H7 (cell line): ENCODE measurements around the gene PDGFD. TPM values are rescaled to one million over a fixed set of nuclear protein-coding genes. Genes with fewer than 3 reads are reported as not detected.

Source experiments
- DNase-seq: peaks from one replicate; pipeline ENCODE4 v3.0.0; 2012
- H3K27me3 ChIP-seq: 2 replicates; pipeline ENCODE4 v1.6.0; 2011; ENCODE audit warnings: mild to moderate bottlenecking, low read length; ENCODE audit not compliant: control insufficient read depth, insufficient read depth
- H3K36me3 ChIP-seq: replicated peaks from 2 replicates; pipeline ENCODE4 v1.5.1; 2011; ENCODE audit warnings: low read length; ENCODE audit not compliant: control insufficient read depth, insufficient read depth
- H3K4me3 ChIP-seq: 2 replicates; pipeline ENCODE4 v1.5.1; 2011; ENCODE audit warnings: low read depth, mild to moderate bottlenecking, control low read depth, low read length, moderate library complexity; ENCODE audit not compliant: insufficient read depth
- total RNA-seq: library from RNA; depleted of rRNA; stranded (reverse); fragments of >200 nt; shearing (Covaris generic); gene quantifications from 2 replicates; pipeline ENCODE4 v1.2.3, GENCODE V29; 2014

Gene PDGFD
- total RNA-seq, 1 experiment from 2014 or later = 4.0 TPM

DNA sequence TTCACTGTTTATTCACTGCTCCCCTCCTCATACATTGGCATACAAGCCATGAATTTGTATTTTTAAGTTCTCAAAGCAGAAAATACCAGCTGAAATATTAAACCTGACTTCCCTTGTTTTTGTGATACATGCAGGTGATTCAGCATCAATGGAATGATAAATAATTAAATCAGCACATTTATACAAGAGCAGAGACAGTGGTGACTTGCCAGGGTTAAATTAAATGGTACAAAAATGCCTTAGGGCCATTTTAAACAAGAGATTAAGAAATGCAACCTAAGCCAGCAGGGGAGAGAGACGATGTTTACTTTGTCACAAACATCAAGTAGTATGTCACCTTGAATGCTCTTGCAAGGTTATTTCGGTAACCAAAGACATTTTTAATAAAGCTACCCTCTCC, 223.4 kb downstream of the PDGFD start:
- Histone ChIP-seq H3K27me3 (no peaks in the 10 kb centered on the region), H3K4me3 (no peak overlapping the region), H3K36me3 (no peaks in the 10 kb centered on the region)
- DNase-seq = no peak

DNA sequence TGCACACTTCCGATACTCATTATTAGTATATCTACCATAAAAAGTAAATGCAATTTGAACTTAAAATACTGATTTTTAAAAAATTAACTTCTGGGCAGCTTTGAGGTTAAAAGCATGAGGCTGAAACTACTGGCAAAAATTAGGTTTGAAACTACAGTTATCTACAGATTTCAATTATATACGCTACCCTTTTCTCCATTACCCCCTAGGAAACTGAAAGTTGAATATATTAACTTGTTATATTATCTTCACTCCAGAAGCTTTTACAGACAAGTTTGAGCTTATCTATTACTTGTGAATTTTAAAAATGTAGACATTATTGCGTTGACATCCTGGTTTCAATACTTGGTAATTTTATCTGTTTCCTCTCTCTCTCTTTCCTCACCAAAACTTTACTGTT, 224.3 kb downstream of the PDGFD start:
- Histone ChIP-seq H3K4me3 (no peak overlapping the region), H3K36me3 (no peaks in the 10 kb centered on the region), H3K27me3 (no peaks in the 10 kb centered on the region)
- no peak for DNase-seq

GRCh38 chr11:103936059-103936458, 227.9 kb downstream of the PDGFD start:
- no peak for DNase-seq
- H3K36me3 ChIP-seq = no peaks in the 10 kb centered on the region

DNA sequence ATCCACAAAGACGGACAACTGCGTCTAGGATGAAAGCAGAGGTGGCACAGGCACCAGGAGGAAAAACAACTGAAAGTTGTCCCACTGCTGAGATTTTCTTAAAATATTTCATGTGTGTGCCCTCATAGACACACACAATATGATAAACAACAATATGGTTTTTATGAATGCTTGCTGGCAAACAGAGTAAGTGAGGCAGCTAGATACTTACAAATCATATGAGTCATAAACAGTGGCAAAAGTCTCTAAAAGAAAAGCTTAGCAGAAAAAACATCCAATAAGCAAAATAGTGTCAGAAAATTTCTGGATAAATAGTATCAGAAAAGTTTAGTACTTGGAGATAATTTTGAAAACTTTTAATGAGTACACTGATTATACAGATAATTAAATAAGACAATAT, 228.7 kb downstream of the PDGFD start:
- Histone ChIP-seq H3K36me3 (no peaks in the 10 kb centered on the region), H3K4me3 (no peak overlapping the region), H3K27me3 (no peaks in the 10 kb centered on the region)
- DNase-seq = no peak

More at GRCh38 chr11:103936059-103936458, 227.9 kb downstream of the PDGFD start:
- Histone ChIP-seq H3K27me3 (no peaks in the 10 kb centered on the region), H3K4me3 (no peak overlapping the region)

- Histone ChIP-seq H3K4me3 (no peak overlapping the region), H3K36me3 (no peaks in the 10 kb centered on the region), H3K27me3 (no peaks in the 10 kb centered on the region)
- DNase-seq = no peak
These were observed 234.6 kb downstream of the PDGFD start for GRCh38 chr11:103929170-103929903.

- H3K4me3 ChIP-seq = no peak overlapping the region
These were observed 235.2 kb downstream of the PDGFD start for GRCh38 chr11:103928802-103929161.

GRCh38 chr11:103928040-103928801, 235.7 kb downstream of the PDGFD start:
- Histone ChIP-seq H3K27me3 (no peaks in the 10 kb centered on the region), H3K36me3 (no peaks in the 10 kb centered on the region), H3K4me3 (no peak overlapping the region)
- no peak for DNase-seq

More at GRCh38 chr11:103928802-103929161, 235.2 kb downstream of the PDGFD start:
- Histone ChIP-seq H3K27me3 (no peaks in the 10 kb centered on the region), H3K36me3 (no peaks in the 10 kb centered on the region)
- DNase-seq = no peak

GRCh38 chr11:103927535-103927934, 236.4 kb downstream of the PDGFD start:
- H3K36me3 ChIP-seq = no peaks in the 10 kb centered on the region
- no peak for DNase-seq
- H3K27me3 ChIP-seq = no peaks in the 10 kb centered on the region
- no peak overlapping the region for H3K4me3 ChIP-seq

- H3K36me3 ChIP-seq = no peaks in the 10 kb centered on the region
- no peaks in the 10 kb centered on the region for H3K27me3 ChIP-seq
- H3K4me3 ChIP-seq = no peak overlapping the region
- DNase-seq = no peak
These were observed 237.0 kb downstream of the PDGFD start for GRCh38 chr11:103926990-103927389.

DNA sequence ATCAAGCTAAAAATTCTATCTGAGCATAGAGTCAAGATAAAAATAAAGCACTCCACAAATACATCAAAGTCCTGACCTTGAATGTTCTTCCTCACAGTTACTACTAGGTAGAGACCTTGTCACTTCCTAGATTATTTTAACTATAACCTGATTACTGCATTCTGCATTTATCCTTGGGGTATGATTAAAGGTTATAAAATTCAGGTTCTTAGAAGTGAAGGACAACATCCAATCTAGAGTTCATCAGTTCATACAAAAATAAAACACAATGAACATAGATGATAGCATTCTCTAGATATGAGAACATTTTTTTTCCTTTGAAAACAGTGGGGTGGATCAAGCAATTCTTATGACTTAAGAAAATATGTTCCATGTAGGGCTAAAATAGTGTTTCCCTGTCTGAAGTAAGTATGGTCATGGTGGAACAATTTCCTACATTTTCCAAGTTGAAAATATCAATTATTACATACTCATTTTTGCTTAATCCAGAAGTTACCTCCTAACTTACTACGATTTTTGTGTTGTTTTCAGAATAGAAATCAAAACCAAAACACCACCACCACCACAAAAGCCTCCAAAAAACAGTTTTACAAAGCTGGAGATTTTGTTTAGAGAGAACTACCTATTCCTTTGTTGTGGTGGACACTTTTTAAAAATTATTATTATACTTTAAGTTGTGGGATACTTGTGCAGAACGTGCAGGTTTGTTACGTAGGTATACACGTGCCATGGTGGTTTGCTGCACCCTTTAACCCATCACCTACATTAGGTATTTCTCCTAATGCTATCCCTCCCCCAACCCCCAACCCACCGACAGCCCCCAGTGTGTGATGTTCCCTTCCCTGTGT, 239.6 kb downstream of the PDGFD start:
- no peak overlapping the region for H3K4me3 ChIP-seq
- no peak for DNase-seq
- H3K27me3 ChIP-seq = no peaks in the 10 kb centered on the region
- H3K36me3 ChIP-seq = no peaks in the 10 kb centered on the region

- Histone ChIP-seq H3K36me3 (no peaks in the 10 kb centered on the region), H3K4me3 (no peak overlapping the region), H3K27me3 (no peaks in the 10 kb centered on the region)
- DNase-seq = no peak
These were observed 240.5 kb downstream of the PDGFD start for GRCh38 chr11:103923451-103923931.

GRCh38 chr11:103920933-103921332, 243.0 kb downstream of the PDGFD start:
- H3K27me3 ChIP-seq = no peaks in the 10 kb centered on the region
- peak; percentile 13 for DNase-seq
- H3K36me3 ChIP-seq = no peaks in the 10 kb centered on the region
- no peak overlapping the region for H3K4me3 ChIP-seq

GRCh38 chr11:103920449-103920848, 243.5 kb downstream of the PDGFD start:
- Histone ChIP-seq H3K4me3 (no peak overlapping the region), H3K27me3 (no peaks in the 10 kb centered on the region), H3K36me3 (no peaks in the 10 kb centered on the region)
- no peak for DNase-seq

DNA sequence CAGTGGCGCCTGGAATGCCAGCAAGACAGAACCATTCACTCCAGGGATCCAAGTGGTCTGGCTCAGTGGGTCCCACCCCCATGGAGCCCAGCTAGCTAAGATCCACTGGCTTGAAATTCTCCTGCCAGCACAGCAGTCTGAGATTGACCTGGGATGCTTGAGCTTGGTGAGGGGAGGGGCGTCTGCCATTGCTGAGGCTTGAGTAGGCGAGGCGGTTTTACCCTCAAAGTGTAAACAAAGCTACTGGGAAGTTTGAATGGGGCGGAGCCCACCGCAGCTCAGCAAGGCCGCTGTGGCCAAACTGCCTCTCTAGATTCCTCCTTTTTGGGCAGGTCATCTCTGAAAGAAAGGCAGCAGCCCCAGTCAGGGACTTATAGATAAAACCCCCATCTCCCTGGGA, 253.2 kb downstream of the PDGFD start:
- no peaks in the 10 kb centered on the region for H3K27me3 ChIP-seq
- H3K4me3 ChIP-seq = no peak overlapping the region
- H3K36me3 ChIP-seq = no peaks in the 10 kb centered on the region
- DNase-seq = no peak
